ENCODE results near the gene KLHL26. TPM values are rescaled to one million over a fixed set of nuclear protein-coding genes. Genes with fewer than 3 reads are reported as not detected.
A peak's percentile ranks its signal among the peaks of the same experiment; 100 is the strongest.

Gene KLHL26
- total and polyA plus RNA-seq, 2 donors from 2014 or later, result 5.6 to 16.1 TPM

- FAIRE-seq (no peak), DNase-seq (peak in 1 of 5 donors; percentile 64)
- H3K4me1 ChIP-seq (ENCODE audit: control insufficient read depth in 2 of 3, insufficient read depth in 2 of 3, low read depth in 1 of 3, low read length in 3 of 3), result peaks cover 0 to 14% (median 3%) of the 10 kb centered on the region in 3 donors
- no peak overlapping the region for H3K4me3 ChIP-seq (ENCODE audit: low read length in 3 of 3)
- H3K27me3 ChIP-seq (ENCODE audit: control insufficient read depth, insufficient read depth, low read length), result no peaks in the 10 kb centered on the region
- TF ChIP-seq CTCF (IDR thresholded peaks at IDR 0.05; ENCODE audit: borderline replicate concordance, extremely low read depth, insufficient read depth), result no peak
- H3K9me3 ChIP-seq (ENCODE audit: control insufficient read depth in 2 of 3, insufficient read depth in 1 of 3, low read length in 3 of 3), result no peaks in the 10 kb centered on the region
- H3K36me3 ChIP-seq (ENCODE audit: control insufficient read depth in 2 of 3, insufficient read depth in 3 of 3, low read length in 3 of 3), result no peaks in the 10 kb centered on the region
- H3K9ac ChIP-seq (ENCODE audit: low read length in 3 of 3), result no peak overlapping the region
- intact Hi-C loops (cut with DNase I), result no loop called here
- peak overlapping the region; percentile 11 to 14 for H3K27ac ChIP-seq (ENCODE audit: low read depth in 2 of 2, low read length in 2 of 2)
Observed at GRCh38 chr19:18660939-18661670, 24.3 kb downstream of the KLHL26 start.

GRCh38 chr19:18662972-18663732 lies 26.3 kb downstream of the KLHL26 start:
- Histone ChIP-seq H3K9ac (ENCODE audit: low read length in 3 of 3) (no peak overlapping the region), H3K36me3 (ENCODE audit: control insufficient read depth in 2 of 3, insufficient read depth in 3 of 3, low read length in 3 of 3) (no peaks in the 10 kb centered on the region), H3K4me1 (ENCODE audit: control insufficient read depth in 2 of 3, insufficient read depth in 2 of 3, low read depth in 1 of 3, low read length in 3 of 3) (peaks cover 0 to 7% (median 0%) of the 10 kb centered on the region in 3 donors), H3K27ac (ENCODE audit: low read depth in 2 of 2, low read length in 2 of 2) (no peak overlapping the region), H3K4me3 (ENCODE audit: low read length in 3 of 3) (no peak overlapping the region), H3K9me3 (ENCODE audit: control insufficient read depth in 2 of 3, insufficient read depth in 1 of 3, low read length in 3 of 3) (no peaks in the 10 kb centered on the region), H3K27me3 (ENCODE audit: control insufficient read depth, insufficient read depth, low read length) (no peaks in the 10 kb centered on the region)
- FAIRE-seq (no peak), DNase-seq (peak in 1 of 5 donors; percentile 62)
- intact Hi-C loops (cut with DNase I), result no loop called here
- TF ChIP-seq CTCF (IDR thresholded peaks at IDR 0.05; ENCODE audit: borderline replicate concordance, extremely low read depth, insufficient read depth), result no peak

GRCh38 chr19:18663940-18664530 lies 27.2 kb downstream of the KLHL26 start:
- no peak for DNase-seq
- no peak for FAIRE-seq
- Histone ChIP-seq H3K4me1 (ENCODE audit: control insufficient read depth in 2 of 3, insufficient read depth in 2 of 3, low read depth in 1 of 3, low read length in 3 of 3) (peaks cover 0 to 7% (median 0%) of the 10 kb centered on the region in 3 donors), H3K4me3 (ENCODE audit: low read length in 3 of 3) (no peak overlapping the region), H3K27ac (ENCODE audit: low read depth in 2 of 2, low read length in 2 of 2) (no peak overlapping the region), H3K36me3 (ENCODE audit: control insufficient read depth in 2 of 3, insufficient read depth in 3 of 3, low read length in 3 of 3) (no peaks in the 10 kb centered on the region), H3K9me3 (ENCODE audit: control insufficient read depth in 2 of 3, insufficient read depth in 1 of 3, low read length in 3 of 3) (no peaks in the 10 kb centered on the region), H3K9ac (ENCODE audit: low read length in 3 of 3) (no peak overlapping the region), H3K27me3 (ENCODE audit: control insufficient read depth, insufficient read depth, low read length) (no peaks in the 10 kb centered on the region)
- intact Hi-C loops (cut with DNase I), result no loop called here
- TF ChIP-seq CTCF (IDR thresholded peaks at IDR 0.05; ENCODE audit: borderline replicate concordance, extremely low read depth, insufficient read depth), result no peak
